ENCODE data around the gene ALG9. TPM values are rescaled to one million over a fixed set of nuclear protein-coding genes. Genes with fewer than 3 reads are reported as not detected.

The ALG9 gene
- total and polyA plus RNA-seq, 2 donors (not counting 3 experiments of a cell fraction or from before 2014, with no cell fraction given) = 29.1 to 29.4 TPM

DNA sequence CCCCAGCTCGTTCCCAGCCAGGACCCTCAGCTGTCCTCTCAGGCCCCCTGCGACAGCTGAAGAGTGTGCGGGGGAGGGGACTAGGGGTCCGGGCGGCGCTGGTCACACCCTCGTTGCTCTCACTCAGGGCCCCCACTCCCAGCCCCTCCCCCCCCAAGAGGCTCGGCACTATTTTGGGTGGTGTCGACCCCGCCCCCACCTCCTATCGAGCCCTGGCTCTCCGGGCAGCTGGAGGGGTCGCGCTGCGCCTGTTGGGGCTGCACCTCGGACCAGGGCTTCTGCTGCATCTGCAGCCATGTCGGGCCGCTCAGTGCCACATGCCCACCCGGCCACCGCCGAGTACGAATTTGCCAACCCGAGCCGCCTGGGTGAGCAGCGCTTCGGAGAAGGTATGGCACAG, 41.2 kb upstream of the ALG9 start, which contains the start of gene HSPB2:
TSS of gene HSPB2 (plus strand) at position 200 of the 400 bp plus-strand sequence. CDS start at position 296, 96 bp downstream.
- intact Hi-C loops (cut with micrococcal nuclease) (no loop called here), dilution Hi-C loops (cut with MboI; ENCODE audit: extremely low pct_ligation_motif_present, low sequenced_read_pairs) (no loop called here)
- ChIA-PET POLR2A (no interaction called here), CTCF (interaction anchor here (0.5 to 1.1 kb wide), 2 partner anchors 31 to 41 kb away, joined by 3 read pairs; no protein-coding TSS in a partner anchor)
- FAIRE-seq (no peak), DNase-seq (ENCODE audit: low read depth, low spot score) (no peak)
- no peaks in the 10 kb centered on the region for H3K9me3 ChIP-seq (replicated peaks; ENCODE audit: control insufficient read depth, insufficient read depth, low read length)
- H3K4me3 ChIP-seq (replicated peaks in 1 of 3; ENCODE audit: insufficient read depth in 1 of 3, low read depth in 1 of 3, low read length in 3 of 3) = no peak within 1 kb of the TSS
- no peaks in the 10 kb centered on the region for H3K79me2 ChIP-seq (ENCODE audit: control insufficient read depth, insufficient read depth, low read length)
- no peak within 1 kb of the TSS for H3K27ac ChIP-seq (ENCODE audit: insufficient read depth, low read depth, low read length)
- no peaks in the 10 kb centered on the region for H3K36me3 ChIP-seq (ENCODE audit: control insufficient read depth in 2 of 2, extremely low read depth in 1 of 2, insufficient read depth in 2 of 2, low read length in 2 of 2)
- H4K20me1 ChIP-seq (replicated peaks; ENCODE audit: control insufficient read depth, extremely low read depth, insufficient read depth, low read length) = no peaks in the 10 kb centered on the region
- no peak within 1 kb of the TSS for H3K9ac ChIP-seq (replicated peaks; ENCODE audit: extremely low read depth, insufficient read depth, low read length)
- BruUV-seq (replicated peaks) = no TSS peak
- H3K4me1 ChIP-seq (ENCODE audit: control insufficient read depth, extremely low read depth, insufficient read depth, low read length) = peaks cover 6% of the 10 kb centered on the region
- H3K4me2 ChIP-seq (ENCODE audit: insufficient read depth, low read length) = no peak within 1 kb of the TSS
- peak within 1 kb of the TSS; percentile 38 for H2AFZ ChIP-seq (ENCODE audit: low read depth, low read length)
- H3K27me3 ChIP-seq (ENCODE audit: control insufficient read depth in 2 of 2, insufficient read depth in 2 of 2, low read length in 2 of 2) = peaks cover 2 to 9% of the 10 kb centered on the region in 2 experiments
- no peaks in the 10 kb centered on the region for H3K9me1 ChIP-seq (replicated peaks; ENCODE audit: control insufficient read depth, extremely low read depth, insufficient read depth, low read length)
- TF ChIP-seq, protein P1, sequence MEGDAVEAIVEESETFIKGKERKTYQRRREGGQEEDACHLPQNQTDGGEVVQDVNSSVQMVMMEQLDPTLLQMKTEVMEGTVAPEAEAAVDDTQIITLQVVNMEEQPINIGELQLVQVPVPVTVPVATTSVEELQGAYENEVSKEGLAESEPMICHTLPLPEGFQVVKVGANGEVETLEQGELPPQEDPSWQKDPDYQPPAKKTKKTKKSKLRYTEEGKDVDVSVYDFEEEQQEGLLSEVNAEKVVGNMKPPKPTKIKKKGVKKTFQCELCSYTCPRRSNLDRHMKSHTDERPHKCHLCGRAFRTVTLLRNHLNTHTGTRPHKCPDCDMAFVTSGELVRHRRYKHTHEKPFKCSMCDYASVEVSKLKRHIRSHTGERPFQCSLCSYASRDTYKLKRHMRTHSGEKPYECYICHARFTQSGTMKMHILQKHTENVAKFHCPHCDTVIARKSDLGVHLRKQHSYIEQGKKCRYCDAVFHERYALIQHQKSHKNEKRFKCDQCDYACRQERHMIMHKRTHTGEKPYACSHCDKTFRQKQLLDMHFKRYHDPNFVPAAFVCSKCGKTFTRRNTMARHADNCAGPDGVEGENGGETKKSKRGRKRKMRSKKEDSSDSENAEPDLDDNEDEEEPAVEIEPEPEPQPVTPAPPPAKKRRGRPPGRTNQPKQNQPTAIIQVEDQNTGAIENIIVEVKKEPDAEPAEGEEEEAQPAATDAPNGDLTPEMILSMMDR (IDR thresholded peaks at IDR 0.05; ENCODE audit: extremely low read depth in 1 of 2, insufficient read depth in 1 of 2, low read depth in 1 of 2, low read length in 2 of 2) = no peak
- TF ChIP-seq GATA2 (IDR thresholded peaks at IDR 0.05; ENCODE audit: insufficient read depth, insufficient read length, low read depth, low read length) (no peak), JUN (IDR thresholded peaks at IDR 0.05; ENCODE audit: borderline replicate concordance, insufficient read depth, insufficient read length, low read depth) (no peak), FOS (IDR thresholded peaks at IDR 0.05; ENCODE audit: borderline replicate concordance, insufficient read depth, low read length) (no peak), EZH2 (IDR thresholded peaks at IDR 0.05; ENCODE audit: borderline replicate concordance, low read depth, low read length, severe bottlenecking) (no peak)

Measured in endothelial cell of umbilical vein (primary cell).